H1 (cell line): ENCODE measurements around the gene MOCS3. TPM values are rescaled to one million over a fixed set of nuclear protein-coding genes. Genes with fewer than 3 reads are reported as not detected.

Source experiments
- CTCF ChIA-PET: fragments of 300-600 bp; sonication (Branson Sonifier 250); formaldehyde crosslinking; loops from one replicate; lab custom pipeline; 2021; ENCODE audit not compliant: partially characterized antibody; lab: Charles Lee
- POLR2A ChIA-PET: fragments of 300-600 bp; sonication (Branson Sonifier 250); formaldehyde crosslinking; loops from one replicate; lab custom pipeline; 2021; ENCODE audit warnings: inconsistent platforms; ENCODE audit not compliant: partially characterized antibody; lab: Charles Lee
- DNase-seq, 2 experiments: peaks; one replicate each; pipeline versions ENCODE4 v3.0.0 to v3.0.0-alpha.2; 2010 to 2022; ENCODE audit warnings: low spot score in 2 of 2, low read depth in 1 of 2, mixed read lengths in 1 of 2
- FAIRE-seq: peaks from 2 replicates; lab custom pipeline; 2011; peaks lifted over from hg19 to GRCh38; lab: Jason Lieb, UNC
- H2AFZ ChIP-seq: 2 replicates; pipeline ENCODE4 v1.8.1; 2012; ENCODE audit warnings: low read length, inconsistent platforms
- H2AK5ac ChIP-seq: 2 replicates; pipeline ENCODE4 v1.6.1; 2013; ENCODE audit warnings: low read depth, low read length
- H2BK120ac ChIP-seq: replicated peaks from 2 replicates; pipeline ENCODE3; 2013; ENCODE audit warnings: low read depth, low read length, inconsistent platforms
- H2BK12ac ChIP-seq: 2 replicates; pipeline ENCODE4 v1.6.1; 2013; ENCODE audit warnings: low read depth, low read length
- H2BK15ac ChIP-seq: 2 replicates; pipeline ENCODE4 v1.6.1; 2013; ENCODE audit warnings: low read length
- H2BK20ac ChIP-seq: 2 replicates; pipeline ENCODE4 v1.6.1; 2013; ENCODE audit warnings: low read length
- H2BK5ac ChIP-seq: 2 replicates; pipeline ENCODE4 v1.6.1; 2013; ENCODE audit warnings: low read depth, low read length
- H3K14ac ChIP-seq: 2 replicates; pipeline ENCODE4 v1.6.1; 2013; ENCODE audit warnings: inconsistent platforms; ENCODE audit not compliant: insufficient read length
- H3K18ac ChIP-seq: 2 replicates; pipeline ENCODE4 v1.6.1; 2013; ENCODE audit warnings: low read length; ENCODE audit errors: extremely low read depth
- H3K23ac ChIP-seq: 2 replicates; pipeline ENCODE4 v1.6.1; 2013; ENCODE audit warnings: inconsistent platforms; ENCODE audit not compliant: insufficient read length
- H3K23me2 ChIP-seq: 2 replicates; pipeline ENCODE4 v1.6.1; 2013; ENCODE audit warnings: low read depth, low read length
- H3K27ac ChIP-seq: 2 replicates; pipeline ENCODE4 v1.6.1; 2011; ENCODE audit warnings: low read depth, low read length, inconsistent platforms
- H3K27me3 ChIP-seq, 4 experiments: replicated peaks in 1 of 4; 1 replicate in 1 of 4; 2 replicates in 3 of 4; pipeline versions ENCODE4 v1.6.1 to v1.8.1; 2011 to 2013; ENCODE audit warnings: low read length in 3 of 4, mild to moderate bottlenecking in 3 of 4, inconsistent platforms in 2 of 4, mixed read lengths in 2 of 4, moderate library complexity in 1 of 4; ENCODE audit not compliant: control insufficient read depth in 3 of 4, insufficient read depth in 3 of 4; ENCODE audit errors: extremely low read depth in 1 of 4
- H3K36me3 ChIP-seq, 4 experiments: 2 replicates each; pipeline versions ENCODE4 v1.6.1 to v1.8.1; 2011 to 2013; ENCODE audit warnings: mild to moderate bottlenecking in 4 of 4, low read length in 3 of 4, moderate library complexity in 2 of 4, control low read depth in 1 of 4, inconsistent platforms in 1 of 4; ENCODE audit not compliant: insufficient read depth in 4 of 4, control insufficient read depth in 2 of 4
- H3K4ac ChIP-seq: replicated peaks from 2 replicates; pipeline ENCODE3; 2013; ENCODE audit warnings: low read length, low read depth, mixed read lengths, inconsistent platforms; ENCODE audit not compliant: insufficient read length
- H3K4me1 ChIP-seq, 4 experiments: replicated peaks in 1 of 4; 1 replicate in 1 of 4; 2 replicates in 3 of 4; pipeline versions ENCODE4 v1.6.1 to v1.8.1; 2011 to 2013; ENCODE audit warnings: low read length in 3 of 4, inconsistent platforms in 2 of 4, mixed read lengths in 1 of 4; ENCODE audit not compliant: insufficient read depth in 4 of 4, control insufficient read depth in 3 of 4
- H3K4me2 ChIP-seq, 2 experiments: 2 replicates each; pipeline versions ENCODE4 v1.6.1 to v1.8.1; 2011 to 2013; ENCODE audit warnings: low read depth in 2 of 2, low read length in 2 of 2, control low read depth in 1 of 2, inconsistent platforms in 1 of 2, mild to moderate bottlenecking in 1 of 2; ENCODE audit not compliant: insufficient read depth in 1 of 2
- H3K4me3 ChIP-seq, 4 experiments: fragments of 200-600, 300-600 bp in 1 of 4; sonication (generic), shearing (Covaris generic), sonication (Bioruptor Twin) in 1 of 4; 2 replicates each; pipeline versions ENCODE4 v1.5.1 to v1.8.1; 2011 to 2016; ENCODE audit warnings: low read length in 4 of 4, low read depth in 3 of 4, control low read depth in 2 of 4, inconsistent platforms in 2 of 4, mild to moderate bottlenecking in 2 of 4, mixed read lengths in 1 of 4, moderate library complexity in 1 of 4; ENCODE audit not compliant: insufficient read depth in 2 of 4; ENCODE audit errors: extremely low read depth in 1 of 4
- H3K56ac ChIP-seq: replicated peaks from 2 replicates; pipeline ENCODE3; 2013; ENCODE audit warnings: low read depth, mild to moderate bottlenecking, mixed read lengths, low read length, inconsistent platforms; ENCODE audit not compliant: insufficient read length
- H3K79me1 ChIP-seq: 2 replicates; pipeline ENCODE4 v1.6.1; 2013; ENCODE audit warnings: low read depth, low read length, control low read depth
- H3K79me2 ChIP-seq, 2 experiments: 2 replicates each; pipeline versions ENCODE4 v1.6.1 to v1.8.1; 2012 to 2013; ENCODE audit warnings: low read length in 2 of 2, mild to moderate bottlenecking in 2 of 2, inconsistent platforms in 1 of 2; ENCODE audit not compliant: insufficient read depth in 2 of 2, control insufficient read depth in 1 of 2
- H3K9ac ChIP-seq, 4 experiments: replicated peaks in 1 of 4; 1 replicate in 1 of 4; 2 replicates in 3 of 4; pipeline versions ENCODE4 v1.6.1 to v1.8.1; 2011 to 2013; ENCODE audit warnings: low read depth in 3 of 4, low read length in 3 of 4, control low read depth in 2 of 4, mild to moderate bottlenecking in 2 of 4, moderate library complexity in 2 of 4, inconsistent platforms in 1 of 4; ENCODE audit errors: extremely low read depth in 1 of 4
- H3K9me3 ChIP-seq, 2 experiments: 2 replicates each; pipeline versions ENCODE4 v1.6.1 to v1.8.1; 2012 to 2013; ENCODE audit warnings: mild to moderate bottlenecking in 2 of 2, moderate library complexity in 2 of 2, control low read depth in 1 of 2, inconsistent platforms in 1 of 2, low read depth in 1 of 2, low read length in 1 of 2, mixed read lengths in 1 of 2; ENCODE audit not compliant: insufficient read depth in 2 of 2
- H4K20me1 ChIP-seq, 2 experiments: replicated peaks in 1 of 2; 2 replicates each; pipeline versions ENCODE3 to v1.8.1; 2011 to 2013; ENCODE audit warnings: inconsistent platforms in 2 of 2, low read length in 2 of 2, mild to moderate bottlenecking in 1 of 2; ENCODE audit not compliant: insufficient read depth in 2 of 2, control insufficient read depth in 1 of 2
- H4K5ac ChIP-seq: 2 replicates; pipeline ENCODE4 v1.6.1; 2013; ENCODE audit warnings: low read length, low read depth, mixed read lengths, inconsistent platforms; ENCODE audit not compliant: insufficient read length
- H4K8ac ChIP-seq: 2 replicates; pipeline ENCODE4 v1.8.0; 2013; ENCODE audit warnings: mild to moderate bottlenecking, moderate library complexity, low read length, inconsistent platforms; ENCODE audit not compliant: insufficient read depth; ENCODE audit errors: extremely low read depth
- H4K91ac ChIP-seq: replicated peaks from 2 replicates; pipeline ENCODE3; 2013; ENCODE audit warnings: low read length, mixed read lengths, inconsistent platforms; ENCODE audit not compliant: insufficient read length
- BACH1 ChIP-seq: IDR thresholded peaks from 2 replicates; pipeline ENCODE4 v1.6.1; 2012; ENCODE audit warnings: low read length, improper control_type of control experiment
- CHD1 ChIP-seq: IDR thresholded peaks from 2 replicates; pipeline ENCODE4 v1.6.1; 2012; ENCODE audit warnings: low read depth, low read length, improper control_type of control experiment
- CTBP2 ChIP-seq: IDR thresholded peaks from 2 replicates; pipeline ENCODE4 v1.7.0; 2011; ENCODE audit warnings: borderline replicate concordance, mild to moderate bottlenecking, moderate library complexity, mixed read lengths, low read length; ENCODE audit not compliant: insufficient read depth, insufficient read length
- PHF8 ChIP-seq: fragments of 200-600 bp; sonication (generic); conservative IDR thresholded peaks from 2 replicates; pipeline ENCODE4 v1.7.1; 2012; ENCODE audit warnings: low read depth, mild to moderate bottlenecking, inconsistent platforms, low read length, moderate library complexity
- POLR2A ChIP-seq, 2 experiments: IDR thresholded peaks; 1 replicate in 1 of 2; 2 replicates in 1 of 2; pipeline ENCODE4 v1.6.1; 2011; ENCODE audit warnings: low read depth in 2 of 2, low read length in 2 of 2, mild to moderate bottlenecking in 2 of 2; ENCODE audit errors: control extremely low read depth in 1 of 2
- RFX5 ChIP-seq: IDR thresholded peaks from 2 replicates; pipeline ENCODE4 v1.6.1; 2011; ENCODE audit warnings: low read depth, low read length, improper control_type of control experiment, borderline replicate concordance
- SAP30 ChIP-seq: fragments of 300-600 bp; sonication (generic); IDR thresholded peaks from 2 replicates; pipeline ENCODE4 v1.7.1; 2012; ENCODE audit warnings: low read length, moderate library complexity, mild to moderate bottlenecking, inconsistent platforms; ENCODE audit not compliant: insufficient read depth, insufficient replicate concordance
- TAF7 ChIP-seq: optimal IDR thresholded peaks from 2 replicates; pipeline ENCODE3; 2011; ENCODE audit warnings: low read depth, mild to moderate bottlenecking, inconsistent platforms, low read length, moderate library complexity, borderline replicate concordance
- WGBS, 2 experiments: shearing (Covaris generic) in 1 of 2; methylation state at CpG; one replicate each; pipeline versions ENCODE4 v1.1.6 to v1.1.7; 2013 to 2015; ENCODE audit warnings: low lambda C conversion rate in 2 of 2, mixed read lengths in 2 of 2, inconsistent platforms in 1 of 2, low coverage in 1 of 2, missing lambda C conversion rate in 1 of 2; ENCODE audit not compliant: insufficient replicate concordance in 2 of 2, insufficient coverage in 1 of 2, insufficient read length in 1 of 2; ENCODE audit errors: extremely low coverage in 1 of 2, missing lambda C conversion rate in 1 of 2; 5-methylcytosine and 5-hydroxymethylcytosine counted together
- polyA plus RNA-seq, 7 experiments: library from polyadenylated mRNA; depleted of rRNA in 3 of 7; stranded (reverse) in 5 of 7; unstranded in 2 of 7; fragments of >200 nt in 5 of 7; fragments of 200-250 nt in 2 of 7; gene quantifications; 1 replicate in 5 of 7; 2 replicates in 1 of 7; 4 replicates in 1 of 7; pipeline versions ENCODE4 v1.2.1 to v1.2.3, GENCODE V29; 2011 to 2013; ENCODE audit warnings: missing spikeins in 2 of 7, mixed read lengths in 2 of 7
- total RNA-seq: library from RNA; stranded (reverse); fragmentation: NEBNext Ultra II Directional; extraction: Animal tissue kit (Norgen Biotek cat#: 25700); gene quantifications from 2 replicates; pipeline ENCODE4 v1.2.1, GENCODE V29; 2021

Gene MOCS3
- total and polyA plus RNA-seq, 2 of the 8 experiments (the other 6 are each of a cell fraction or from before 2014, with no cell fraction given) = 6.2 to 6.3 TPM

DNA sequence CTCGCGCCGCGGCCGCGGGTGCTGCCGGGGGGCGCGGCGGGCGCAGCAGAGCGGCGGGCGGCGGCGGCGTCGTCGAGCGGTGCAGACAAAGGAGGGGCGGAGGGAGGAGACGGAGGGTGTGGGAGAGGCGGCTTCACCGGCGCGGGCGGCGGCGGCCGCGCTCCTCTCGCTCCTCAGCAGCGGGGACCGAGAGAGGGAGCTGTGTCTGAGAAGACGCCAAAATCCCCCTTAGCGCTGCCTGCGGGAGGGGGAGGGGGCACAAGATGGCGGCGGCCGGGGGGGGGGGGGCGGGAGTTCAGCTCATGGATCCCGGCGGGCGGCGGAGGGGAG, 27.7 kb upstream of the MOCS3 start:
- peak overlapping the region; percentile 43 to 87 (median 52); a peak in 7 of 8 replicates for H3K4me3 ChIP-seq
- H4K5ac ChIP-seq = peak overlapping the region; percentile 30
- peaks cover 4 to 19% (median 9%) of the 10 kb centered on the region in 4 experiments; a peak in 6 of 7 replicates for H3K4me1 ChIP-seq
- H2BK120ac ChIP-seq = no peak overlapping the region
- FAIRE-seq (no peak), DNase-seq (no peak)
- H3K4me2 ChIP-seq = peak overlapping the region; percentile 41 to 43; a peak in 2 of 4 replicates
- peaks cover 4% of the 10 kb centered on the region; the same call in 1 of the 2 replicates for H3K23me2 ChIP-seq
- H3K4ac ChIP-seq = no peak overlapping the region
- peak overlapping the region; percentile 81 for H3K56ac ChIP-seq
- no peaks in the 10 kb centered on the region for H3K79me1 ChIP-seq
- no peaks in the 10 kb centered on the region for H3K9me3 ChIP-seq
- peaks cover 11 to 26% of the 10 kb centered on the region in 2 experiments for H4K20me1 ChIP-seq
- no peak overlapping the region for H4K91ac ChIP-seq
- no peak overlapping the region for H2BK12ac ChIP-seq
- H3K18ac ChIP-seq = peak overlapping the region; percentile 76; the same call in 1 of the 2 replicates
- H3K9ac ChIP-seq = peak overlapping the region; percentile 91 to 100 (median 96)
- ChIA-PET POLR2A (interaction anchor here (0.6 to 13.9 kb wide), 25 partner anchors 10 to 273 kb away, joined by 3 to 206 read pairs (median 5); partner anchors contain the start of genes BCAS4, DPM1 and MOCS3), CTCF (interaction anchor here (0.8 to 1.4 kb wide), 6 partner anchors 11 to 137 kb away, joined by 3 to 9 read pairs (median 6); partner anchors contain the start of gene BCAS4)
- peak; percentile 33; the same call in 1 of the 2 replicates for TF ChIP-seq PHF8
- TF ChIP-seq CTBP2 = no peak
- no peak for TF ChIP-seq TAF7
- TF ChIP-seq BACH1 = no peak
- 0 out of 2 replicates have a peak, but pooled peaks have one; percentile 26 for TF ChIP-seq CHD1
- TF ChIP-seq SAP30 = no peak
- no peak for TF ChIP-seq RFX5
- TF ChIP-seq POLR2A (IDR thresholded peaks at IDR 0.05; ENCODE audit: control extremely low read depth in 1 of 2, low read depth in 2 of 2, low read length in 2 of 2) = peak in 1 of 2 experiments; percentile 3; a peak in 1 of 3 replicates
- H2BK20ac ChIP-seq = no peak overlapping the region
- H2AK5ac ChIP-seq = no peak overlapping the region
- H3K79me2 ChIP-seq = peaks cover 29 to 45% of the 10 kb centered on the region in 2 experiments
- H2AFZ ChIP-seq = no peak overlapping the region
- 0% methylated on average over 6 of the region's 45 CpGs; no CpG with 5 or more reads in 1 of the 2 experiments for WGBS, 2 experiments
- H3K27ac ChIP-seq = peak overlapping the region; percentile 93
- H3K14ac ChIP-seq = no peak overlapping the region
- peak overlapping the region; percentile 99; the same call in 1 of the 2 replicates for H4K8ac ChIP-seq
- H3K36me3 ChIP-seq = peaks cover 15 to 54% (median 25%) of the 10 kb centered on the region in 4 experiments; a peak in 7 of 8 replicates
- no peak overlapping the region for H3K23ac ChIP-seq
- H2BK5ac ChIP-seq = peak overlapping the region; percentile 85; the same call in 1 of the 2 replicates
- no peak overlapping the region for H2BK15ac ChIP-seq
- H3K27me3 ChIP-seq = no peaks in the 10 kb centered on the region
